Smooth muscle cell (in vitro differentiated cells): ENCODE measurements around the gene CC2D1A. TPM values are rescaled to one million over a fixed set of nuclear protein-coding genes. Genes with fewer than 3 reads are reported as not detected.

Experiments used
- DNase-seq: peaks from one replicate; lab custom pipeline; 2025; ENCODE audit not compliant: unreplicated experiment; lab: John Stamatoyannopoulos, UW
- H2AFZ ChIP-seq: fragments of 200-600 bp; sonication (generic); 2 replicates; pipeline ENCODE4 v1.6.0; 2016; ENCODE audit warnings: antibody characterized with exemption, low read depth, mild to moderate bottlenecking
- H3F3A ChIP-seq: fragments of 200-600 bp; sonication (generic); 2 replicates; pipeline ENCODE4 v1.6.0; 2017; ENCODE audit warnings: antibody characterized with exemption, low read depth
- H3K27ac ChIP-seq: fragments of 200-600 bp; sonication (generic); 2 replicates; pipeline ENCODE4 v1.5.1; 2016; ENCODE audit warnings: low read depth, mild to moderate bottlenecking
- H3K27me3 ChIP-seq: fragments of 200-600 bp; sonication (generic); 2 replicates; pipeline ENCODE4 v1.6.1; 2016; ENCODE audit warnings: low read depth, mild to moderate bottlenecking
- H3K36me3 ChIP-seq: fragments of 200-600 bp; sonication (generic); 2 replicates; pipeline ENCODE4 v1.5.1; 2016; ENCODE audit warnings: low read depth
- H3K4me1 ChIP-seq: fragments of 200-600 bp; sonication (generic); 2 replicates; pipeline ENCODE4 v1.5.1; 2016; ENCODE audit warnings: low read depth
- H3K4me2 ChIP-seq: fragments of 200-600 bp; sonication (generic); 2 replicates; pipeline ENCODE4 v1.6.0; 2016; ENCODE audit warnings: mild to moderate bottlenecking
- H3K4me3 ChIP-seq: fragments of 200-600 bp; sonication (generic); 2 replicates; pipeline ENCODE4 v1.5.1; 2016; ENCODE audit warnings: mild to moderate bottlenecking
- H3K79me2 ChIP-seq: fragments of 200-600 bp; sonication (generic); 2 replicates; pipeline ENCODE4 v1.6.0; 2016; ENCODE audit warnings: low read depth, mild to moderate bottlenecking
- H3K9ac ChIP-seq: fragments of 200-600 bp; sonication (generic); 2 replicates; pipeline ENCODE4 v1.6.0; 2016; ENCODE audit warnings: low read depth
- H3K9me3 ChIP-seq: fragments of 200-600 bp; sonication (generic); replicated peaks from 2 replicates; pipeline ENCODE4 v1.5.1; 2016; ENCODE audit warnings: low read depth
- H4K20me1 ChIP-seq: fragments of 200-600 bp; sonication (generic); 2 replicates; pipeline ENCODE4 v1.6.0; 2016; ENCODE audit warnings: low read depth
- WGBS: methylation state at CpG from one replicate; pipeline ENCODE4 v1.1.7; 2016; ENCODE audit warnings: low lambda C conversion rate; 5-methylcytosine and 5-hydroxymethylcytosine counted together
- polyA plus RNA-seq: library from polyadenylated mRNA; unstranded; fragments of >200 nt; fragmentation: Nextera tagmentation; extraction: Ambion mirVana; gene quantifications from 2 replicates; pipeline ENCODE4 v1.2.1, GENCODE V29; 2016
- total RNA-seq: library from RNA; depleted of rRNA; stranded (reverse); fragments of >200 nt; gene quantifications from 2 replicates; pipeline ENCODE4 v1.2.3, GENCODE V29; 2014
- TF ChIP-seq, protein P1 (sequence below): fragments of 200-600 bp; sonication (generic); IDR thresholded peaks from 2 replicates; pipeline ENCODE4 v1.5.1; 2017; ENCODE audit warnings: borderline replicate concordance, mild to moderate bottlenecking, antibody characterized with exemption; ENCODE audit not compliant: insufficient read depth, poor library complexity, severe bottlenecking

Gene CC2D1A
- total and polyA plus RNA-seq, 2 experiments from 2014 or later = 8.0 to 26.3 TPM

GRCh38 chr19:13860679-13861391 is 45.2 kb upstream of the CC2D1A start:
- peaks cover 8% of the 10 kb centered on the region for H3K4me1 ChIP-seq
- H3K9me3 ChIP-seq = no peaks in the 10 kb centered on the region
- H3K36me3 ChIP-seq = no peaks in the 10 kb centered on the region
- no peaks in the 10 kb centered on the region for H3K27me3 ChIP-seq
- H2AFZ ChIP-seq = no peak overlapping the region
- WGBS = 90% methylated on average over 13 of the region's 13 CpGs
- H3K4me3 ChIP-seq = no peak overlapping the region
- TF ChIP-seq, protein P1, sequence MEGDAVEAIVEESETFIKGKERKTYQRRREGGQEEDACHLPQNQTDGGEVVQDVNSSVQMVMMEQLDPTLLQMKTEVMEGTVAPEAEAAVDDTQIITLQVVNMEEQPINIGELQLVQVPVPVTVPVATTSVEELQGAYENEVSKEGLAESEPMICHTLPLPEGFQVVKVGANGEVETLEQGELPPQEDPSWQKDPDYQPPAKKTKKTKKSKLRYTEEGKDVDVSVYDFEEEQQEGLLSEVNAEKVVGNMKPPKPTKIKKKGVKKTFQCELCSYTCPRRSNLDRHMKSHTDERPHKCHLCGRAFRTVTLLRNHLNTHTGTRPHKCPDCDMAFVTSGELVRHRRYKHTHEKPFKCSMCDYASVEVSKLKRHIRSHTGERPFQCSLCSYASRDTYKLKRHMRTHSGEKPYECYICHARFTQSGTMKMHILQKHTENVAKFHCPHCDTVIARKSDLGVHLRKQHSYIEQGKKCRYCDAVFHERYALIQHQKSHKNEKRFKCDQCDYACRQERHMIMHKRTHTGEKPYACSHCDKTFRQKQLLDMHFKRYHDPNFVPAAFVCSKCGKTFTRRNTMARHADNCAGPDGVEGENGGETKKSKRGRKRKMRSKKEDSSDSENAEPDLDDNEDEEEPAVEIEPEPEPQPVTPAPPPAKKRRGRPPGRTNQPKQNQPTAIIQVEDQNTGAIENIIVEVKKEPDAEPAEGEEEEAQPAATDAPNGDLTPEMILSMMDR = no peak
- H3F3A ChIP-seq = peaks cover 4% of the 10 kb centered on the region
- H3K4me2 ChIP-seq = no peak overlapping the region
- H4K20me1 ChIP-seq = no peaks in the 10 kb centered on the region
- no peak overlapping the region for H3K9ac ChIP-seq
- DNase-seq = no peak
- H3K79me2 ChIP-seq = no peaks in the 10 kb centered on the region
- peak overlapping the region; percentile 86 for H3K27ac ChIP-seq

DNA sequence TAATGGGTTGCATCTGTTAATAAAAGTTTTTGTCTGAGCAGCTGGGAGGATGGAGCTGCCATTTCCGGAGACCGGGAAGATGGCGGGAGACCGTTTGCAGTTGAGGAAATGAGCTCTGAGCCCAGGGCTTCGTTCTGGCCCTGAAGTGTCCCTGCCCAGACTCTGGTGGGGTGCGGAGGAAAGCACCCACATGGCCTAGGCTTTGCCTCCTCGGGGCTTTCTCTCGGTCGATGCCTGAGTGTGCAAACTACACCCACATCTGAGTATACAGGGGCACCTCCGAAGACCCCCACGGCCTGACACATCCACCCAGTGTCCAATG is 44.6 kb upstream of the CC2D1A start:
- Histone ChIP-seq H3K4me1 (peaks cover 13% of the 10 kb centered on the region), H4K20me1 (no peaks in the 10 kb centered on the region), H3K9me3 (no peaks in the 10 kb centered on the region), H3K4me2 (peak overlapping the region; percentile 84), H3K27me3 (no peaks in the 10 kb centered on the region), H3F3A (peaks cover 4% of the 10 kb centered on the region), H2AFZ (no peak overlapping the region), H3K9ac (peak overlapping the region; percentile 76), H3K79me2 (no peaks in the 10 kb centered on the region), H3K4me3 (peak overlapping the region; percentile 44), H3K27ac (peak overlapping the region; percentile 86), H3K36me3 (no peaks in the 10 kb centered on the region)
- no peak for DNase-seq
- TF ChIP-seq, protein P1 = no peak
- WGBS = 71% methylated on average over 11 of the region's 11 CpGs

DNA sequence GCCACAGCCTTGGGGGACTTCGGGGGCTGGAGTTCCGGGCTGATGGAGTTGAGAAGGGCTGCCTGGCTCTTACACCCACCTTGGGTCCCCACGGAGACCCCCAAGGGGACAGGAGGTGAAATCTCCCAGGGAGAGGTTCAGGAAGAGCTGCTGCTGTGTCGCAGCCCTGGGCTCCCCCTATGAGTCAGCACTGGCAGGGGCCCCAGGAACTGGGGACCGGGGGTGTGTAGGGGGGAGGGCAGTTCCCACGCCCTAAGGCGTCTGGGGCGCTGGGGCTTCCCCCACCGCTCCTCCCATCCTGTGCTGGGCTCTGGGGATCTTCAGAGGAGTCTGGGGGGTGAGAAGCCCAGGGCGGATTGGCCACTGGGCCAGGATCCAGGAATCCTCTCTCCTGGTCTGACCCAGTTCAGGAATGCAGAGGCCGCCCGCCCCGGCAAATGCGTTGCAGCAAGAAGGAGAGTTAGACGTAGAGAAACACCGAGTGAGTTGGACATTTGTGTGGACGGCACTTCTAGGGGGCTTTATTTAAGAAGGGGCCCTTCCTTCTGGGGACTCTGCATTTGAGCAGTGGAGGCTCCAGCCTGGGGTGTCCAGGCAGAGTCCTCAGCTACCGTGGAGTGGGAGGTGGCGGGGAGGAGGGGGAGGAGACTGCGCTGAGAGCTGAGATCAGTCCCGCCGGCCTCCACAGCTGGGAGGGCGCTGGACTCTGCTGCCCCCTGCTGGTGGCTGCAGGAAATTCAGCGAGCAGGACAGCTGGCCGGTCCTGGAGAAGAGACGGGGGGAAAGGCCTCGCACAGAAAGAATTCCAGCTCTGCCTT is 44.1 kb upstream of the CC2D1A start:
- Histone ChIP-seq H2AFZ (no peak overlapping the region), H3K4me2 (peak overlapping the region; percentile 84), H3K4me3 (peak overlapping the region; percentile 44), H3K27ac (peak overlapping the region; percentile 86), H3K9me3 (no peaks in the 10 kb centered on the region), H3K9ac (peak overlapping the region; percentile 76), H3F3A (peaks cover 4% of the 10 kb centered on the region), H3K36me3 (no peaks in the 10 kb centered on the region), H3K4me1 (peaks cover 13% of the 10 kb centered on the region), H3K79me2 (no peaks in the 10 kb centered on the region), H4K20me1 (no peaks in the 10 kb centered on the region), H3K27me3 (no peaks in the 10 kb centered on the region)
- DNase-seq = peak; percentile 92
- WGBS = 8% methylated on average over 26 of the region's 27 CpGs
- TF ChIP-seq, protein P1 = peak; percentile 96
